ENCODE data around the gene NCOR2.
A peak's percentile ranks its signal among the peaks of the same experiment; 100 is the strongest.

The NCOR2 gene

DNA sequence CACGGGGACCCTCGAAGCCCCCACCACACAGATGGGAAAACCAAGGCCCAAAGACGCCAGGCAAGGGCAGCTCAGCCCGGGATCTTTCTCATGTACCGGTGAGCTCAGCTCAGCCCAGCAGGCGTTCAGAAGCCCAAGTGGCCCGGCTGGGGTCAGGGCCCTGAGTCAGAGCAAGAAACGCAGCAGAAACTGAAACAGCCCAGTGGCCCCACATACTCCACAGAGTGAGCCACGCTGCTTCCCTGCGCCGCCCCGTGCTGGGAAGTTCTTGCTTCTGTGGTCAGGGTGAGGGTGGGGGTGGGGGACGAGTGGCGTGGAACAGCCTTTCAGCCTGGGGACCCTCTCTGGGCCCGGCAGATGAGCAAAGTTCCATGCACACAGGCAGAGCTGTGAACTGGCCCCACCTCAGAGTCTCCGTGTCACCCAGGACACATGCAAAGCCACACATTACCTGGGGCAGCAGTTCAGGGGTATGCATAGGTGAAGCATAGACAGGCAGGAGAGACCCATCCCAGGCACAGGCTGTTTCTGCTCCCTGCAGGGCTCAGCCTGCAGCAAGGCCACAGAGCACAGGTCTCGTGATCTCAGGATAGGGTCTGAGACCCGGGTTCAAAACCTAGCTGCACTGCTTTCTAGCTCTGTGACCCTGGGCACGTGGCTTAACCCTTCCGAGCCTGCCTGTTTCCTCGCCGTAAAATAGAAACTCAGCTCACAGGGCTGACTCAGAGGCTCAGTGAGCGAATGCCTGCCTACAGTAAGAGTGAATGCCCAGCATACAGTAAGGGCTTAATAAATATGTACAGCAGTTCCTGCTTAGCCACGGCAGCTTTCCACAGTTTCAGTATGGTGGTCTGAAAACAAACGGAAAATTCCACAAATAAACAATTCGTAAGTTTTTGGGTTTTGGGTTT is 21.6 kb downstream of the NCOR2 start:
- DNase-seq (ENCODE audit: low spot score) = peak; percentile 87
- in situ Hi-C loops (cut with MboI; ENCODE audit: low sequenced_read_pairs, unreplicated experiment) = no loop called here
- TF ChIP-seq, protein P1, sequence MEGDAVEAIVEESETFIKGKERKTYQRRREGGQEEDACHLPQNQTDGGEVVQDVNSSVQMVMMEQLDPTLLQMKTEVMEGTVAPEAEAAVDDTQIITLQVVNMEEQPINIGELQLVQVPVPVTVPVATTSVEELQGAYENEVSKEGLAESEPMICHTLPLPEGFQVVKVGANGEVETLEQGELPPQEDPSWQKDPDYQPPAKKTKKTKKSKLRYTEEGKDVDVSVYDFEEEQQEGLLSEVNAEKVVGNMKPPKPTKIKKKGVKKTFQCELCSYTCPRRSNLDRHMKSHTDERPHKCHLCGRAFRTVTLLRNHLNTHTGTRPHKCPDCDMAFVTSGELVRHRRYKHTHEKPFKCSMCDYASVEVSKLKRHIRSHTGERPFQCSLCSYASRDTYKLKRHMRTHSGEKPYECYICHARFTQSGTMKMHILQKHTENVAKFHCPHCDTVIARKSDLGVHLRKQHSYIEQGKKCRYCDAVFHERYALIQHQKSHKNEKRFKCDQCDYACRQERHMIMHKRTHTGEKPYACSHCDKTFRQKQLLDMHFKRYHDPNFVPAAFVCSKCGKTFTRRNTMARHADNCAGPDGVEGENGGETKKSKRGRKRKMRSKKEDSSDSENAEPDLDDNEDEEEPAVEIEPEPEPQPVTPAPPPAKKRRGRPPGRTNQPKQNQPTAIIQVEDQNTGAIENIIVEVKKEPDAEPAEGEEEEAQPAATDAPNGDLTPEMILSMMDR (IDR thresholded peaks at IDR 0.05; ENCODE audit: borderline replicate concordance, control extremely low read depth, extremely low read depth, insufficient read depth, missing control alignments) = no peak

GRCh38 chr12:124544983-124545382 is 22.4 kb downstream of the NCOR2 start:
- TF ChIP-seq, protein P1 (IDR thresholded peaks at IDR 0.05; ENCODE audit: borderline replicate concordance, control extremely low read depth, extremely low read depth, insufficient read depth, missing control alignments) = no peak
- DNase-seq (ENCODE audit: low spot score) = no peak
- in situ Hi-C loops (cut with MboI; ENCODE audit: low sequenced_read_pairs, unreplicated experiment) = no loop called here

- no peak for DNase-seq (ENCODE audit: low spot score)
- TF ChIP-seq, protein P1 (IDR thresholded peaks at IDR 0.05; ENCODE audit: borderline replicate concordance, control extremely low read depth, extremely low read depth, insufficient read depth, missing control alignments) = no peak
- in situ Hi-C loops (cut with MboI; ENCODE audit: low sequenced_read_pairs, unreplicated experiment) = no loop called here
Observed at GRCh38 chr12:124544311-124544970, 23.0 kb downstream of the NCOR2 start.

DNA sequence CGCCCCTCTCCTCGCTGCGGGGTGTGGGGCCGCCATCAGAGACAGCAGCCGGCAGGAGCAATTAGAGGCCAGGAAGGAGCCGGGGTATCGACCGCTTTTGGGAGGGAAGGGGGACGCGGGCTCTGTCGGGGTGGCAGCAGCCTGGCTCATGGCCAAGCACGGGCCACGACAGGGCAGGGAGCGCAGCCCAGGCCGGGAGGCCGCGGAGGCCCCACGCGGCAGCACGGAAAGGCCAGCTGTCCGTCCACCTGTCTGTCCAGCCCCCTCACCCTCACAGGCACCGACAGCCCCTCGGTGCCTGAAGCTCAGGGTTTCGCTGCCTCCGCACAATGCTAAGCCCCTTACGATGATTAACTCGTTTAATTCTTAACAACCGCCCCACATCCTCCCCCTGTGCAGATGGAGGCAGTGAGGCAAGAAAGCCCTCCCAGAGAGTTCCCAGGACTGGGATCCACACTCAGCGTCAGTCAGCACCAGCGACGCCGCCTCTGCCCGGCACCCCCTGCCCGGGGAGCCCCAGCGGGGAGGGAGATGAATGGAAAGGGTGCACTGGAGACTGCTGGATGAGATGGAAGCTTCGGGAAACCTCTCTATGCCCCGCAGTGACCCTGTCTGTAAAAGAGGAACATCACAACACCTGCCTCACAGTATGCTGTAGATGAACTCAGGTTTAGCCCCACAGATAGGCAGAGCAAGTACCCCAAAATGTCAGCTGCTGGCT is 23.7 kb downstream of the NCOR2 start:
- in situ Hi-C loops (cut with MboI; ENCODE audit: low sequenced_read_pairs, unreplicated experiment) = no loop called here
- no peak for DNase-seq (ENCODE audit: low spot score)
- TF ChIP-seq, protein P1 (IDR thresholded peaks at IDR 0.05; ENCODE audit: borderline replicate concordance, control extremely low read depth, extremely low read depth, insufficient read depth, missing control alignments) = no peak

GRCh38 chr12:124543052-124543589 is 24.3 kb downstream of the NCOR2 start:
- DNase-seq (ENCODE audit: low spot score) = no peak
- TF ChIP-seq, protein P1 (IDR thresholded peaks at IDR 0.05; ENCODE audit: borderline replicate concordance, control extremely low read depth, extremely low read depth, insufficient read depth, missing control alignments) = no peak
- in situ Hi-C loops (cut with MboI; ENCODE audit: low sequenced_read_pairs, unreplicated experiment) = no loop called here
